Spleen (tissue), 7 donors: ENCODE results near the gene NDC80.

Source experiments
- POLR2A ChIP-seq, 3 donors: fragments of 450-650 bp; IDR thresholded peaks; one replicate each; pipeline ENCODE4 v1.5.1; 2017; ENCODE audit warnings: antibody characterized with exemption in 3 of 3, mild to moderate bottlenecking in 1 of 3
- POLR2AphosphoS5 ChIP-seq, 3 donors: sonication (generic); formaldehyde crosslinking; IDR thresholded peaks; one replicate each; pipeline ENCODE4 v1.5.1; 2017; ENCODE audit warnings: antibody characterized with exemption in 3 of 3
- TF ChIP-seq, protein P1 (sequence below), 11 experiments: fragments of 200-600 bp in 7 of 11; fragments of 450-650 bp in 4 of 11; sonication (generic) in 4 of 11; IDR thresholded peaks in 8 of 11; conservative IDR thresholded peaks in 3 of 11; 1 replicate in 7 of 11; 2 replicates in 4 of 11; pipeline versions ENCODE4 v1.4.0 to v1.8.0; 2016 to 2021; ENCODE audit warnings: antibody characterized with exemption in 11 of 11, inconsistent platforms in 4 of 11, mild to moderate bottlenecking in 1 of 11
- donor health status: DM: no; HTN: no; CAD: no; lungs with moderate emphysema.
- donor health status: DM: no; HTN: no; CAD: no.
- donor health status: DM: no; HTN: no; CAD: no.

DNA sequence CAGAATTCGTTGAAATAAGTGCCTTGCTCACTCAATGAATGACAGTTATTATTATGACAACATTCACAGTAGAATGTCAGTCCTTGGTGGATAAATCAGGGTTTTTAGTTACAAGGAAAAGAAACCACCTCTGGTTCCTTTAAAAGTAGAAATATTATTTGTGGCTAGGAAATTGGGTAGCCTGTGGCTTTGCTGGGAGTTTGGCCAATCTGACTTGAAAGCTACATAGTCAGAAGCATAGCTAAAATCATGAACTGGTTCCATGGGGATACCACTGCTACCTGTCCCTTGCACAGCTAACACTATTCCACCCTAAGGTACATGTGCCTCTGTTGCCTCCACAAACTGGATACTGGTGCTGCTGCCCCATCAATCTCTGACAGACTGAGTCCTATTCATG, 71.4 kb downstream of the NDC80 start:
- TF ChIP-seq, protein P1, sequence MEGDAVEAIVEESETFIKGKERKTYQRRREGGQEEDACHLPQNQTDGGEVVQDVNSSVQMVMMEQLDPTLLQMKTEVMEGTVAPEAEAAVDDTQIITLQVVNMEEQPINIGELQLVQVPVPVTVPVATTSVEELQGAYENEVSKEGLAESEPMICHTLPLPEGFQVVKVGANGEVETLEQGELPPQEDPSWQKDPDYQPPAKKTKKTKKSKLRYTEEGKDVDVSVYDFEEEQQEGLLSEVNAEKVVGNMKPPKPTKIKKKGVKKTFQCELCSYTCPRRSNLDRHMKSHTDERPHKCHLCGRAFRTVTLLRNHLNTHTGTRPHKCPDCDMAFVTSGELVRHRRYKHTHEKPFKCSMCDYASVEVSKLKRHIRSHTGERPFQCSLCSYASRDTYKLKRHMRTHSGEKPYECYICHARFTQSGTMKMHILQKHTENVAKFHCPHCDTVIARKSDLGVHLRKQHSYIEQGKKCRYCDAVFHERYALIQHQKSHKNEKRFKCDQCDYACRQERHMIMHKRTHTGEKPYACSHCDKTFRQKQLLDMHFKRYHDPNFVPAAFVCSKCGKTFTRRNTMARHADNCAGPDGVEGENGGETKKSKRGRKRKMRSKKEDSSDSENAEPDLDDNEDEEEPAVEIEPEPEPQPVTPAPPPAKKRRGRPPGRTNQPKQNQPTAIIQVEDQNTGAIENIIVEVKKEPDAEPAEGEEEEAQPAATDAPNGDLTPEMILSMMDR (IDR thresholded peaks at IDR 0.05 in 8 of 11, conservative IDR thresholded peaks at IDR 0.05 in 3 of 11): no peak
- TF ChIP-seq POLR2A (IDR thresholded peaks at IDR 0.05): no peak
- no peak for TF ChIP-seq POLR2AphosphoS5 (IDR thresholded peaks at IDR 0.05)
